K562 (cell line): ENCODE data around the gene GLRX. TPM values are rescaled to one million over a fixed set of nuclear protein-coding genes. Genes with fewer than 3 reads are reported as not detected.

ENCODE experiments used
- ATAC-seq: fragments of 200-7000 bp; cut with Tn5 transposase; 3 replicates; pipeline ENCODE4 v1.9.1; 2020; ENCODE audit warnings: moderate library complexity
- BruUV-seq: library from RNA; stranded (reverse); fragments of 400-500 nt; replicated peaks from 2 replicates; lab custom pipeline; 2021; lab: Mats Ljungman, UMichigan
- CTCF ChIA-PET: fragments of 300-600 bp; formaldehyde crosslinking; extraction: SDS; loops from one replicate; lab custom pipeline; 2021; ENCODE audit warnings: low intra/inter-chr PET ratio; lab: Yijun Ruan, JAX
- POLR2A ChIA-PET: fragments of 300-600, 350-650 bp; sonication (Branson Sonifier 250); formaldehyde crosslinking; extraction: SDS; loops from one replicate; lab custom pipeline; 2021; ENCODE audit warnings: antibody characterized with exemption, inconsistent platforms; lab: Yijun Ruan, JAX
- DNase-seq, 4 experiments: peaks; one replicate each; pipeline versions ENCODE4 v3.0.0 to v3.0.0-alpha.2; 2011 to 2018; ENCODE audit warnings: low spot score in 3 of 4, mixed read lengths in 3 of 4; ENCODE audit errors: extremely low read depth in 1 of 4
- FAIRE-seq: peaks from 2 replicates; lab custom pipeline; 2011; peaks lifted over from hg19 to GRCh38; lab: Jason Lieb, UNC
- H2AFZ ChIP-seq: 2 replicates; pipeline ENCODE4 v1.6.0; 2011; ENCODE audit warnings: low read depth, low read length, control low read depth, inconsistent platforms
- H3K27ac ChIP-seq: fragments of 200-600 bp; 3 replicates; pipeline ENCODE4 v1.8.0; 2011; ENCODE audit warnings: low read depth, mild to moderate bottlenecking, control low read depth, inconsistent platforms, low read length, moderate library complexity, mixed read lengths; ENCODE audit errors: extremely low read depth
- H3K27me3 ChIP-seq, 2 experiments: fragments of 300-600 bp in 1 of 2; 2 replicates in 1 of 2; 3 replicates in 1 of 2; pipeline versions ENCODE4 v1.6.0 to v1.8.0; 2011; ENCODE audit warnings: inconsistent platforms in 2 of 2, low read length in 2 of 2, mild to moderate bottlenecking in 1 of 2, mixed read lengths in 1 of 2, moderate library complexity in 1 of 2; ENCODE audit not compliant: control insufficient read depth in 2 of 2, insufficient read depth in 2 of 2
- H3K36me3 ChIP-seq: fragments of 300-600 bp; 3 replicates; pipeline ENCODE4 v1.8.0; 2011; ENCODE audit warnings: mild to moderate bottlenecking, low read length, inconsistent platforms; ENCODE audit not compliant: control insufficient read depth, insufficient read depth
- H3K4me1 ChIP-seq, 2 experiments: fragments of 200-600 bp in 1 of 2; replicated peaks in 1 of 2; 2 replicates in 1 of 2; 3 replicates in 1 of 2; pipeline versions ENCODE4 v1.5.1 to v1.8.0; 2011; ENCODE audit warnings: inconsistent platforms in 2 of 2, low read length in 2 of 2, mild to moderate bottlenecking in 1 of 2, mixed read lengths in 1 of 2, moderate library complexity in 1 of 2; ENCODE audit not compliant: control insufficient read depth in 2 of 2, insufficient read depth in 2 of 2
- H3K4me2 ChIP-seq: 2 replicates; pipeline ENCODE4 v1.6.1; 2011; ENCODE audit warnings: low read length, control low read depth, inconsistent platforms, mixed read lengths; ENCODE audit not compliant: insufficient read depth
- H3K4me3 ChIP-seq: fragments of 200-600 bp; sonication (generic), shearing (Covaris generic); 2 replicates; pipeline ENCODE4 v1.5.1; 2016; ENCODE audit warnings: control low read depth, inconsistent platforms
- H3K79me2 ChIP-seq: fragments of 200-600 bp; 3 replicates; pipeline ENCODE4 v1.8.0; 2011; ENCODE audit warnings: low read length, inconsistent platforms; ENCODE audit not compliant: control insufficient read depth, insufficient read depth
- H3K9ac ChIP-seq, 2 experiments: 2 replicates each; pipeline versions ENCODE4 v1.6.0 to v1.6.1; 2011; ENCODE audit warnings: low read depth in 2 of 2, low read length in 2 of 2, control low read depth in 1 of 2, inconsistent platforms in 1 of 2, mild to moderate bottlenecking in 1 of 2, mixed read lengths in 1 of 2; ENCODE audit not compliant: insufficient read depth in 1 of 2
- H3K9me1 ChIP-seq: one replicate; pipeline ENCODE4 v1.6.0; 2011; ENCODE audit warnings: inconsistent platforms, mild to moderate bottlenecking, low read length, moderate library complexity; ENCODE audit not compliant: control insufficient read depth, insufficient read depth
- H3K9me3 ChIP-seq: replicated peaks from 2 replicates; pipeline ENCODE4 v1.5.1; 2011; ENCODE audit warnings: low read depth, low read length, inconsistent platforms; ENCODE audit not compliant: control insufficient read depth, insufficient read depth
- H4K20me1 ChIP-seq: replicated peaks from 2 replicates; pipeline ENCODE4 v1.6.1; 2011; ENCODE audit warnings: low read length, inconsistent platforms, mixed read lengths; ENCODE audit not compliant: control insufficient read depth, insufficient read depth
- KAT7 ChIP-seq: sonication (generic); formaldehyde crosslinking; IDR thresholded peaks from 2 replicates; pipeline ENCODE4 v1.8.0; 2022; ENCODE audit warnings: missing genetic modification reagents, mild to moderate bottlenecking, borderline replicate concordance
- NEUROD1 ChIP-seq: fragments of 150-350 bp; IDR thresholded peaks from 2 replicates; pipeline ENCODE4 v1.6.1; 2014; ENCODE audit warnings: borderline replicate concordance, low read length, low read depth; ENCODE audit not compliant: partially characterized antibody
- RBM14 ChIP-seq: fragments of 200-400 bp; formaldehyde crosslinking; IDR thresholded peaks from 2 replicates; pipeline ENCODE4 v1.6.1; 2018; ENCODE audit warnings: low read depth, mild to moderate bottlenecking, low read length, moderate library complexity, borderline replicate concordance; ENCODE audit not compliant: insufficient read depth
- TAF1 ChIP-seq: IDR thresholded peaks from 2 replicates; pipeline ENCODE4 v1.6.1; 2011; ENCODE audit warnings: mild to moderate bottlenecking, low read length, moderate library complexity; ENCODE audit not compliant: insufficient read depth, control insufficient read depth, severe bottlenecking; ENCODE audit errors: extremely low read depth
- WGBS: fragments of 100-300 bp; shearing (Covaris generic); methylation state at CpG from one replicate; pipeline ENCODE4 v1.1.6; 2016; ENCODE audit warnings: low coverage, mixed read lengths; ENCODE audit not compliant: insufficient coverage; ENCODE audit errors: missing lambda C conversion rate; 5-methylcytosine and 5-hydroxymethylcytosine counted together
- in situ Hi-C: fragments of 300-500 bp; cut with MboI; formaldehyde crosslinking; loops from 4 replicates; pipeline ENCODE4 v1.15.0; 2018; ENCODE audit warnings: inconsistent platforms, mixed read lengths
- intact Hi-C: fragments of 100-400 bp; cut with micrococcal nuclease; formaldehyde crosslinking; loops from 2 replicates; pipeline ENCODE4 v1.14.2; 2022
- polyA plus RNA-seq, 8 experiments: library from polyadenylated mRNA; depleted of rRNA in 4 of 8; stranded (reverse) in 5 of 8; unstranded in 3 of 8; fragments of >200 nt; fragmentation: Nextera tagmentation in 2 of 8; fragmentation: Illumina TruSeq in 1 of 8; extraction: Ambion mirVana in 2 of 8; extraction: Trizol in 1 of 8; gene quantifications; 2 replicates each; pipeline versions ENCODE4 v1.2.1 to v1.2.3, GENCODE V29; 2011 to 2014; ENCODE audit warnings: inconsistent platforms in 1 of 8, missing spikeins in 1 of 8
- total RNA-seq, 7 experiments: library from RNA; depleted of rRNA in 6 of 7; stranded (reverse); fragments of >200 nt in 6 of 7; fragmentation: Illumina TruSeq in 2 of 7; extraction: Trizol in 2 of 7; gene quantifications; 2 replicates each; pipeline versions ENCODE4 v1.2.1 to v1.2.3, GENCODE V29; 2011 to 2021; ENCODE audit warnings: low replicate concordance in 1 of 7

Gene GLRX
- total and polyA plus RNA-seq, 9 of the 15 experiments (the other 6 are each of a cell fraction or from before 2014, with no cell fraction given): 2.3 to 11.2 (median 4.6) TPM

GRCh38 chr5:95858023-95858461 is 35.5 kb upstream of the GLRX start:
- no TSS peak for BruUV-seq
- Histone ChIP-seq H3K4me3 (no peak overlapping the region), H3K79me2 (no peaks in the 10 kb centered on the region), H2AFZ (no peak overlapping the region), H3K9me1 (no peaks in the 10 kb centered on the region), H3K36me3 (no peaks in the 10 kb centered on the region), H3K27ac (no peak overlapping the region), H4K20me1 (no peaks in the 10 kb centered on the region), H3K9me3 (no peaks in the 10 kb centered on the region; the same call in 1 of the 2 replicates), H3K9ac (no peak overlapping the region), H3K27me3 (0 out of 5 replicates have a peak, but pooled peaks cover 0 to 4% of the 10 kb centered on the region in 2 experiments), H3K4me1 (peaks cover 12 to 15% of the 10 kb centered on the region in 2 experiments; a peak in 4 of 5 replicates), H3K4me2 (no peak overlapping the region)
- no peak for DNase-seq
- intact Hi-C loops: loop anchor here (1.0 to 5.0 kb wide), 2 partner anchors 478 to 739 kb away; no protein-coding TSS in a partner anchor
- FAIRE-seq: no peak
- CTCF ChIA-PET: interaction anchor here (0.6 to 2.7 kb wide), 3 partner anchors 478 to 744 kb away, joined by 3 to 26 read pairs (median 4); no protein-coding TSS in a partner anchor
- ATAC-seq: no peak
- in situ Hi-C loops: loop anchor here (5.0 kb wide), 1 partner anchor 744 kb away; no protein-coding TSS in a partner anchor
- TF ChIP-seq TAF1 (no peak), KAT7 (CRISPR knock-in tag) (no peak), NEUROD1 (no peak), RBM14 (no peak)
- 60% methylated on average over 8 of the region's 8 CpGs for WGBS
- POLR2A ChIA-PET: no interaction called here
